Keratinocyte (primary cell): ENCODE measurements around the gene SLC25A13. TPM values are rescaled to one million over a fixed set of nuclear protein-coding genes. Genes with fewer than 3 reads are reported as not detected.

Source experiments
- DNase-seq: peaks from one replicate; pipeline ENCODE4 v3.0.0-alpha.2; 2011; ENCODE audit warnings: low read depth, missing footprints, low spot score
- FAIRE-seq: peaks from 2 replicates; lab custom pipeline; 2011; peaks lifted over from hg19 to GRCh38; lab: Jason Lieb, UNC
- H2AFZ ChIP-seq: 2 replicates; pipeline ENCODE4 v1.6.0; 2012; ENCODE audit warnings: low read length, control low read depth, inconsistent platforms; ENCODE audit not compliant: control insufficient read depth
- H3K27ac ChIP-seq: 2 replicates; pipeline ENCODE4 v1.5.1; 2011; ENCODE audit warnings: low read length; ENCODE audit not compliant: control insufficient read depth, insufficient read depth
- H3K27me3 ChIP-seq: 3 replicates; pipeline ENCODE4 v1.6.0; 2011; ENCODE audit warnings: low read length; ENCODE audit not compliant: control insufficient read depth, insufficient read depth; ENCODE audit errors: extremely low read depth
- H3K36me3 ChIP-seq, 2 experiments: 2 replicates in 1 of 2; 3 replicates in 1 of 2; pipeline ENCODE4 v1.5.1; 2011; ENCODE audit warnings: low read length in 2 of 2, mild to moderate bottlenecking in 1 of 2; ENCODE audit not compliant: control insufficient read depth in 2 of 2, insufficient read depth in 2 of 2; ENCODE audit errors: extremely low read depth in 1 of 2
- H3K4me1 ChIP-seq: 3 replicates; pipeline ENCODE4 v1.5.1; 2011; ENCODE audit warnings: low read length; ENCODE audit not compliant: control insufficient read depth, insufficient read depth; ENCODE audit errors: extremely low read depth
- H3K4me2 ChIP-seq: 3 replicates; pipeline ENCODE4 v1.6.0; 2011; ENCODE audit warnings: low read depth, low read length; ENCODE audit not compliant: control insufficient read depth, insufficient read depth; ENCODE audit errors: extremely low read depth
- H3K4me3 ChIP-seq, 3 experiments: fragments of 200-600 bp in 1 of 3; sonication (generic) in 1 of 3; 2 replicates in 2 of 3; 3 replicates in 1 of 3; pipeline ENCODE4 v1.5.1; 2011 to 2016; ENCODE audit warnings: low read length in 3 of 3, mild to moderate bottlenecking in 3 of 3, control low read depth in 2 of 3, inconsistent platforms in 1 of 3, low read depth in 1 of 3, mixed read lengths in 1 of 3, mixed run types in 1 of 3, moderate library complexity in 1 of 3; ENCODE audit not compliant: control insufficient read depth in 2 of 3, insufficient read depth in 2 of 3; ENCODE audit errors: extremely low read depth in 1 of 3
- H3K79me2 ChIP-seq: 2 replicates; pipeline ENCODE4 v1.6.0; 2012; ENCODE audit warnings: low read length; ENCODE audit not compliant: control insufficient read depth, insufficient read depth
- H3K9ac ChIP-seq: 3 replicates; pipeline ENCODE4 v1.6.0; 2011; ENCODE audit warnings: low read length; ENCODE audit not compliant: control insufficient read depth, insufficient read depth; ENCODE audit errors: extremely low read depth
- H3K9me1 ChIP-seq: 3 replicates; pipeline ENCODE4 v1.6.0; 2011; ENCODE audit warnings: low read length; ENCODE audit not compliant: control insufficient read depth, insufficient read depth; ENCODE audit errors: extremely low read depth
- H3K9me3 ChIP-seq: 2 replicates; pipeline ENCODE4 v1.5.1; 2012; ENCODE audit warnings: low read depth, low read length; ENCODE audit not compliant: control insufficient read depth
- H4K20me1 ChIP-seq: 3 replicates; pipeline ENCODE4 v1.6.0; 2011; ENCODE audit warnings: low read length; ENCODE audit not compliant: control insufficient read depth, insufficient read depth; ENCODE audit errors: extremely low read depth
- CTCF ChIP-seq, 3 experiments: IDR thresholded peaks in 1 of 3; conservative IDR thresholded peaks in 1 of 3; optimal IDR thresholded peaks in 1 of 3; 2 replicates in 2 of 3; 3 replicates in 1 of 3; pipeline versions ENCODE3 to v1.5.1; 2011; ENCODE audit warnings: low read length in 3 of 3, mild to moderate bottlenecking in 3 of 3, moderate library complexity in 2 of 3, control low read depth in 1 of 3, inconsistent platforms in 1 of 3; ENCODE audit not compliant: insufficient read depth in 2 of 3; ENCODE audit errors: extremely low read depth in 1 of 3
- EZH2 ChIP-seq: IDR thresholded peaks from one replicate; pipeline ENCODE4 v1.6.1; 2012; ENCODE audit warnings: inconsistent platforms, mild to moderate bottlenecking, low read length, moderate library complexity
- dilution Hi-C: fragments of 300-500 bp; cut with MboI; formaldehyde crosslinking; loops from one replicate; pipeline ENCODE4 v1.7.0; 2020; ENCODE audit warnings: low sequenced_read_pairs; ENCODE audit not compliant: extremely low pct_ligation_motif_present
- polyA plus RNA-seq, 5 experiments: library from polyadenylated mRNA; depleted of rRNA in 3 of 5; stranded (reverse) in 3 of 5; stranded (forward) in 1 of 5; unstranded in 1 of 5; fragments of >200 nt; gene quantifications; 1 replicate in 1 of 5; 2 replicates in 3 of 5; 3 replicates in 1 of 5; pipeline versions ENCODE4 v1.2.1 to v1.2.3, GENCODE V29; 2011 to 2012; ENCODE audit warnings: missing spikeins in 2 of 5, low read depth in 1 of 5, low replicate concordance in 1 of 5

The SLC25A13 gene
- polyA plus RNA-seq, 1 donor (not counting 4 experiments of a cell fraction or from before 2014, with no cell fraction given), result 29.4 TPM

- Histone ChIP-seq H4K20me1 (no peaks in the 10 kb centered on the region), H3K36me3 (peaks cover 4% of the 10 kb centered on the region in 2 experiments), H3K27me3 (no peaks in the 10 kb centered on the region), H3K4me2 (no peak overlapping the region), H3K4me1 (peaks cover 15% of the 10 kb centered on the region), H3K9me3 (no peaks in the 10 kb centered on the region), H2AFZ (no peak overlapping the region), H3K27ac (no peak overlapping the region), H3K79me2 (no peaks in the 10 kb centered on the region), H3K9me1 (peaks cover 3% of the 10 kb centered on the region), H3K9ac (no peak overlapping the region), H3K4me3 (no peak overlapping the region)
- TF ChIP-seq CTCF (optimal IDR thresholded peaks at IDR 0.05 in 1 of 3, IDR thresholded peaks at IDR 0.05 in 1 of 3, conservative IDR thresholded peaks at IDR 0.05 in 1 of 3; ENCODE audit: extremely low read depth in 1 of 3, insufficient read depth in 2 of 3, low read length in 3 of 3) (peak in 2 of 3 experiments; percentile 18 to 24), EZH2 (no peak)
- no peak for DNase-seq
- no peak for FAIRE-seq
- dilution Hi-C loops, result no loop called here
Measured at GRCh38 chr7:96183163-96183670, 138.7 kb downstream of the SLC25A13 start.

- Histone ChIP-seq H3K27me3 (no peaks in the 10 kb centered on the region), H3K9ac (no peak overlapping the region), H3K9me3 (no peaks in the 10 kb centered on the region), H3K4me2 (no peak overlapping the region), H3K27ac (no peak overlapping the region), H2AFZ (no peak overlapping the region), H3K79me2 (no peaks in the 10 kb centered on the region), H4K20me1 (no peaks in the 10 kb centered on the region), H3K4me1 (peaks cover 15% of the 10 kb centered on the region), H3K9me1 (peaks cover 3% of the 10 kb centered on the region), H3K4me3 (no peak overlapping the region), H3K36me3 (peaks cover under 1 to 11% of the 10 kb centered on the region in 2 experiments)
- TF ChIP-seq CTCF (optimal IDR thresholded peaks at IDR 0.05 in 1 of 3, IDR thresholded peaks at IDR 0.05 in 1 of 3, conservative IDR thresholded peaks at IDR 0.05 in 1 of 3; ENCODE audit: extremely low read depth in 1 of 3, insufficient read depth in 2 of 3, low read length in 3 of 3) (no peak), EZH2 (no peak)
- dilution Hi-C loops, result no loop called here
- FAIRE-seq (no peak), DNase-seq (no peak)
Measured at GRCh38 chr7:96182424-96183158, 139.3 kb downstream of the SLC25A13 start.
